Keratinocyte (primary cell): ENCODE data around the gene FGFBP2.

Source experiments
- EZH2 ChIP-seq: IDR thresholded peaks from one replicate; pipeline ENCODE4 v1.6.1; 2012; ENCODE audit warnings: inconsistent platforms, mild to moderate bottlenecking, low read length, moderate library complexity
- TF ChIP-seq, protein P1 (sequence below), 3 experiments: IDR thresholded peaks in 1 of 3; conservative IDR thresholded peaks in 1 of 3; optimal IDR thresholded peaks in 1 of 3; 2 replicates in 2 of 3; 3 replicates in 1 of 3; pipeline versions ENCODE3 to v1.5.1; 2011; ENCODE audit warnings: low read length in 3 of 3, mild to moderate bottlenecking in 3 of 3, moderate library complexity in 2 of 3, control low read depth in 1 of 3, inconsistent platforms in 1 of 3; ENCODE audit not compliant: insufficient read depth in 2 of 3; ENCODE audit errors: extremely low read depth in 1 of 3

DNA sequence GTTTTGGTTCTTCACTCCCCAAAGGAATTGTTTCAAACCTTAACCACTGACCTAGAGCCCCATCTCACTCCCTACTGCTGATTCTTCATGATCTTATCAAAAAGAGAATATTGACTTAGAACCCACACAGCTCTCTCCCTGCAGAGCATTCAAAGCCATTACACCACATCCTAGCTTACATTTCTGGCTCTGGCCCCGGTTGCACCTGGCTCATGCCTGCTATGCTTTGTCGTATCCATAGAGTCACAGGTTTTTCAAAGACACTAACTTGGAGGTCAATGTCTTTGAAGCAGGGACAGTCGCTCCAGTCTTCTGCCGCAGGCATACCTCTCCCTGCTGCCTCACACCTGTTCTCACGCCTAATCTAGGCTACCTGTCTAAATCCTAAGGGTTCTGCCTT is 42.7 kb upstream of the FGFBP2 start:
- TF ChIP-seq, protein P1, sequence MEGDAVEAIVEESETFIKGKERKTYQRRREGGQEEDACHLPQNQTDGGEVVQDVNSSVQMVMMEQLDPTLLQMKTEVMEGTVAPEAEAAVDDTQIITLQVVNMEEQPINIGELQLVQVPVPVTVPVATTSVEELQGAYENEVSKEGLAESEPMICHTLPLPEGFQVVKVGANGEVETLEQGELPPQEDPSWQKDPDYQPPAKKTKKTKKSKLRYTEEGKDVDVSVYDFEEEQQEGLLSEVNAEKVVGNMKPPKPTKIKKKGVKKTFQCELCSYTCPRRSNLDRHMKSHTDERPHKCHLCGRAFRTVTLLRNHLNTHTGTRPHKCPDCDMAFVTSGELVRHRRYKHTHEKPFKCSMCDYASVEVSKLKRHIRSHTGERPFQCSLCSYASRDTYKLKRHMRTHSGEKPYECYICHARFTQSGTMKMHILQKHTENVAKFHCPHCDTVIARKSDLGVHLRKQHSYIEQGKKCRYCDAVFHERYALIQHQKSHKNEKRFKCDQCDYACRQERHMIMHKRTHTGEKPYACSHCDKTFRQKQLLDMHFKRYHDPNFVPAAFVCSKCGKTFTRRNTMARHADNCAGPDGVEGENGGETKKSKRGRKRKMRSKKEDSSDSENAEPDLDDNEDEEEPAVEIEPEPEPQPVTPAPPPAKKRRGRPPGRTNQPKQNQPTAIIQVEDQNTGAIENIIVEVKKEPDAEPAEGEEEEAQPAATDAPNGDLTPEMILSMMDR (optimal IDR thresholded peaks at IDR 0.05 in 1 of 3, IDR thresholded peaks at IDR 0.05 in 1 of 3, conservative IDR thresholded peaks at IDR 0.05 in 1 of 3; ENCODE audit: extremely low read depth in 1 of 3, insufficient read depth in 2 of 3, low read length in 3 of 3), result no peak
- TF ChIP-seq EZH2, result no peak
